Measurements from ENCODE around the gene HIBADH. TPM values are rescaled to one million over a fixed set of nuclear protein-coding genes. Genes with fewer than 3 reads are reported as not detected.

The HIBADH gene
- total and polyA plus RNA-seq, 9 of the 15 experiments (the other 6 are each of a cell fraction or from before 2014, with no cell fraction given), result 10.7 to 67.8 (median 36.9) TPM

DNA sequence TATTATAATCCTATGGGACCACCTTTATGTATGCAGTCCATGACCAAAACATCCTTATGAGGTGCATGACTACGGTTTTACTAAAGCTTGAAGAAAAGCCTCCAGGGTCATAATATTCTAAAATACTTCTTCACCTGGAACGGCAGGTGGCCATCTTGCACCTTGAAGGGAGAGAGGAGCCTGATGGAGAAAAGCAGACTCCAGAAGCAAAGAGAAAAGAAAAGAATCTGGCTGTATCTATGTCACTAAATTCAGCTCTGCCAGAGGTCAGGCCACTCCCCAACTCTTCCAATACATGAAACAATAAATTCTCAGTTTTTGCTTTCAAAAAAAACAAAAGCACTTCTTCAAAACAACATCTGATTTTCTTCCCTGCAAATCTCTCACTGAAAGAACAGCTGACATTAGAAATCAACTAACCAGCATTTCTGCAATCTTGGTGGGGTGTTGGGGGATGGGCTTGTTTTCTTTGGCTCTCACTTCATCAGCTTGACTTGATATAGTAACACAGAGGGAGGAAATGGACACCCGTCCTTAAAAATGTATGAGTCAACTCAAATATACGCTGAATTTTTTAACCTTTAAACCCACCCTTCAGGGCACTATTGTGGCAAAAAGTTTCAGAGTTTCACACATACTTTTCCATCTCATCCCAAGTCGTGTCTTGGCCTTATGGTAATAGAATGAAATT, 21.7 kb downstream of the HIBADH start:
- no peaks in the 10 kb centered on the region for H3K4me1 ChIP-seq (replicated peaks in 1 of 2; ENCODE audit: control insufficient read depth in 2 of 2, insufficient read depth in 2 of 2, low read length in 2 of 2)
- H2AFZ ChIP-seq (ENCODE audit: low read depth, low read length), result no peak overlapping the region
- ChIA-PET POLR2A (no interaction called here), CTCF (ENCODE audit: low intra/inter-chr PET ratio) (interaction anchor here (0.7 kb wide), 2 partner anchors 62 to 280 kb away, joined by 3 to 7 read pairs; no protein-coding TSS in a partner anchor)
- ATAC-seq, result no peak
- no peak overlapping the region for H3K4me2 ChIP-seq (ENCODE audit: insufficient read depth, low read length)
- H3K9me1 ChIP-seq (ENCODE audit: control insufficient read depth, insufficient read depth, low read length), result no peaks in the 10 kb centered on the region
- no peaks in the 10 kb centered on the region for H3K79me2 ChIP-seq (ENCODE audit: control insufficient read depth, insufficient read depth, low read length)
- intact Hi-C loops (cut with micrococcal nuclease), result no loop called here
- in situ Hi-C loops (cut with MboI), result no loop called here
- no peak for DNase-seq (ENCODE audit: extremely low read depth in 1 of 4, low spot score in 3 of 4)
- no peaks in the 10 kb centered on the region for H3K9me3 ChIP-seq (replicated peaks; ENCODE audit: control insufficient read depth, insufficient read depth, low read depth, low read length)
- 64% methylated on average over 5 of the region's 5 CpGs for WGBS (ENCODE audit: insufficient coverage, low coverage, missing lambda C conversion rate)
- H3K4me3 ChIP-seq, result no peak overlapping the region
- no peak overlapping the region for H3K9ac ChIP-seq (ENCODE audit: insufficient read depth in 1 of 2, low read depth in 2 of 2, low read length in 2 of 2)
- no TSS peak for BruUV-seq (replicated peaks)
- no peak for FAIRE-seq
- no peak overlapping the region for H3K27ac ChIP-seq (ENCODE audit: extremely low read depth, low read depth, low read length)
- H3K27me3 ChIP-seq (ENCODE audit: control insufficient read depth in 2 of 2, insufficient read depth in 2 of 2, low read length in 2 of 2), result no peaks in the 10 kb centered on the region
- no peaks in the 10 kb centered on the region for H4K20me1 ChIP-seq (replicated peaks; ENCODE audit: control insufficient read depth, insufficient read depth, low read length)
- H3K36me3 ChIP-seq (ENCODE audit: control insufficient read depth, insufficient read depth, low read length), result peaks cover 19% of the 10 kb centered on the region
- TF ChIP-seq, protein P1, sequence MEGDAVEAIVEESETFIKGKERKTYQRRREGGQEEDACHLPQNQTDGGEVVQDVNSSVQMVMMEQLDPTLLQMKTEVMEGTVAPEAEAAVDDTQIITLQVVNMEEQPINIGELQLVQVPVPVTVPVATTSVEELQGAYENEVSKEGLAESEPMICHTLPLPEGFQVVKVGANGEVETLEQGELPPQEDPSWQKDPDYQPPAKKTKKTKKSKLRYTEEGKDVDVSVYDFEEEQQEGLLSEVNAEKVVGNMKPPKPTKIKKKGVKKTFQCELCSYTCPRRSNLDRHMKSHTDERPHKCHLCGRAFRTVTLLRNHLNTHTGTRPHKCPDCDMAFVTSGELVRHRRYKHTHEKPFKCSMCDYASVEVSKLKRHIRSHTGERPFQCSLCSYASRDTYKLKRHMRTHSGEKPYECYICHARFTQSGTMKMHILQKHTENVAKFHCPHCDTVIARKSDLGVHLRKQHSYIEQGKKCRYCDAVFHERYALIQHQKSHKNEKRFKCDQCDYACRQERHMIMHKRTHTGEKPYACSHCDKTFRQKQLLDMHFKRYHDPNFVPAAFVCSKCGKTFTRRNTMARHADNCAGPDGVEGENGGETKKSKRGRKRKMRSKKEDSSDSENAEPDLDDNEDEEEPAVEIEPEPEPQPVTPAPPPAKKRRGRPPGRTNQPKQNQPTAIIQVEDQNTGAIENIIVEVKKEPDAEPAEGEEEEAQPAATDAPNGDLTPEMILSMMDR (IDR thresholded peaks at IDR 0.05 in 2 of 3, conservative IDR thresholded peaks at IDR 0.05 in 1 of 3; ENCODE audit: insufficient read depth in 2 of 3, low read depth in 1 of 3, low read length in 3 of 3), result peak in 1 of 3 experiments; percentile 6; a peak in 1 of 6 replicates
- no peak for TF ChIP-seq MECOM (CRISPR knock-in tag; IDR thresholded peaks at IDR 0.05)

DNA sequence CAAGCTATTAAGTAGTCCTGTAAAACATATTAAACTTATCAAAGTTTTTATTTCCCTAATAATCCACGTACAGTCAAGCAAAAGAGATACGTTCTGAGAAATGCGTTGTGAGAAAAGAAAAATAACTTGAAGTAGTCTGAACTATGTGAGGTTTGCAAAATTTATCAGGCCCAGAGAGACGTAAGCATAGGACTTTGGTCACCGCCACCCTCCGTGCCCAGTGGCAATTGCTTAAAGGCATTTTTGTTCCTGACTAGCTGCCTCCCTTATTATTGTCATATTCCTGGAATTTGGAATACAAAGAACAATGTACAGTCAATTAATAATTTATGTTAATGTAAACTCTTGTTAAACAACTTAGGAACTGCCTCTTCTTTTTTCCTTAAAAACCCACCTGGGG, 22.8 kb downstream of the HIBADH start:
- no peak overlapping the region for H3K4me3 ChIP-seq
- BruUV-seq (replicated peaks), result no TSS peak
- no peak overlapping the region for H3K4me2 ChIP-seq (ENCODE audit: insufficient read depth, low read length)
- intact Hi-C loops (cut with micrococcal nuclease) (no loop called here), in situ Hi-C loops (cut with MboI) (no loop called here)
- H3K36me3 ChIP-seq (ENCODE audit: control insufficient read depth, insufficient read depth, low read length), result peaks cover 25% of the 10 kb centered on the region
- H3K9me3 ChIP-seq (replicated peaks; ENCODE audit: control insufficient read depth, insufficient read depth, low read depth, low read length), result no peaks in the 10 kb centered on the region
- TF ChIP-seq ZFP91 (CRISPR knock-in tag; IDR thresholded peaks at IDR 0.05), result no peak
- TF ChIP-seq CHCHD3 (CRISPR knock-in tag; IDR thresholded peaks at IDR 0.05), result no peak
- TF ChIP-seq MIER1 (IDR thresholded peaks at IDR 0.05; ENCODE audit: low read depth), result no peak
- TF ChIP-seq FOXK1 (CRISPR knock-in tag; IDR thresholded peaks at IDR 0.05; ENCODE audit: borderline replicate concordance), result no peak
- no peak for TF ChIP-seq MAZ (CRISPR knock-in tag; conservative IDR thresholded peaks at IDR 0.05 in 1 of 2, IDR thresholded peaks at IDR 0.05 in 1 of 2)
- no peak for TF ChIP-seq RFX5 (IDR thresholded peaks at IDR 0.05; ENCODE audit: low read depth, low read length)
- no peak for TF ChIP-seq RBM39 (optimal IDR thresholded peaks at IDR 0.05; ENCODE audit: low read depth, low read length)
- no peak for TF ChIP-seq ZNF717 (CRISPR knock-in tag; IDR thresholded peaks at IDR 0.05)
- DNase-seq (ENCODE audit: extremely low read depth in 1 of 4, low spot score in 3 of 4) (no peak), ATAC-seq (no peak), FAIRE-seq (no peak)
- H3K9ac ChIP-seq (ENCODE audit: insufficient read depth in 1 of 2, low read depth in 2 of 2, low read length in 2 of 2), result no peak overlapping the region
- no peak overlapping the region for H3K27ac ChIP-seq (ENCODE audit: extremely low read depth, low read depth, low read length)
- H3K9me1 ChIP-seq (ENCODE audit: control insufficient read depth, insufficient read depth, low read length), result no peaks in the 10 kb centered on the region
- ChIA-PET POLR2A (interaction anchor here (0.8 kb wide), 1 partner anchor 15 kb away, joined by 3 read pairs; no protein-coding TSS in a partner anchor), CTCF (ENCODE audit: low intra/inter-chr PET ratio) (no interaction called here)
- no peak overlapping the region for H2AFZ ChIP-seq (ENCODE audit: low read depth, low read length)
- 94% methylated on average over 6 of the region's 6 CpGs for WGBS (ENCODE audit: insufficient coverage, low coverage, missing lambda C conversion rate)
- H3K4me1 ChIP-seq (replicated peaks in 1 of 2; ENCODE audit: control insufficient read depth in 2 of 2, insufficient read depth in 2 of 2, low read length in 2 of 2), result no peaks in the 10 kb centered on the region
- H3K79me2 ChIP-seq (ENCODE audit: control insufficient read depth, insufficient read depth, low read length), result no peaks in the 10 kb centered on the region
- H4K20me1 ChIP-seq (replicated peaks; ENCODE audit: control insufficient read depth, insufficient read depth, low read length), result no peaks in the 10 kb centered on the region
- no peaks in the 10 kb centered on the region for H3K27me3 ChIP-seq (ENCODE audit: control insufficient read depth in 2 of 2, insufficient read depth in 2 of 2, low read length in 2 of 2)
